HAP-1 (cell line): ENCODE data around the gene KRAS.

Experiments
- DNase-seq, 2 experiments: peaks; one replicate each; pipeline ENCODE4 v3.0.0-alpha.2; 2016 to 2020; ENCODE audit warnings: low spot score in 2 of 2
- H3K27me3 ChIP-seq: fragments of 250-450 bp; sonication (Bioruptor Pico); 2 replicates; pipeline ENCODE4 v1.5.1; 2020; ENCODE audit warnings: low read depth, mild to moderate bottlenecking, moderate library complexity
- H3K36me3 ChIP-seq: fragments of 250-450 bp; sonication (Bioruptor Pico); replicated peaks from 2 replicates; pipeline ENCODE4 v1.5.1; 2020; ENCODE audit warnings: mild to moderate bottlenecking
- H3K4me1 ChIP-seq: fragments of 250-450 bp; sonication (Bioruptor Pico); 2 replicates; pipeline ENCODE4 v1.5.1; 2020; ENCODE audit warnings: mild to moderate bottlenecking
- H3K4me3 ChIP-seq: fragments of 250-450 bp; sonication (Bioruptor Pico); 2 replicates; pipeline ENCODE4 v1.5.1; 2020; ENCODE audit warnings: mild to moderate bottlenecking, moderate library complexity
- H3K9me3 ChIP-seq: fragments of 250-450 bp; sonication (Bioruptor Pico); 2 replicates; pipeline ENCODE4 v1.5.1; 2020; ENCODE audit warnings: mild to moderate bottlenecking, moderate library complexity
- in situ Hi-C: fragments of 300-500 bp; cut with MboI; formaldehyde crosslinking; loops from 3 replicates; pipeline ENCODE4 v1.14.3; 2020; ENCODE audit warnings: low sequenced_read_pairs, inconsistent platforms, mixed read lengths

Gene KRAS

DNA sequence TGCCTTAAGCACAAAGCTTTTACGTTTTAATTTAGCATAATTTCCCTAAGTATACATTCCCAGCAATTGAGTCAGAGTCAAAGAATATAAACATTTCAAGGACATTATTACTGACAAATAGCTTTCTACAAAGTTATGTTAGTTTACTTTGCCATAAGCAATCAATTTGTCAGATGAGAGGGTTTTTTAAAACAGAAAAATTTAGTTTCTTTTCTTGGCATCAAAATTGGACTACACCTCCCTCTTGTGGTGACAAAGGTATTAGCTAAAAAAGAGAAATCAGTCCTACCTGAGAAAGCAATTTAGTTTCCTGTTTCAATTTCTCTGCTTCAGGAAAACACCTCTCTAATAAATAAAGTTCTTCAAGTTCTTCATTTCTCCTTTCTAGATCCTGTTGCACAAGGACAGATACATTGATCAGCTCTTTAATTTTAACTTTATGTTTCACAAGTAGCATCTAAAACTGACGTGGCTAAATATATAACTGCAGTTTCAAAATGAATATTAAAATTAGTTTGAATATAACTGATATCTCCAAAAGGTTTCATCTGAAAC is 95.6 kb downstream of the KRAS start:
- DNase-seq, result peak in 1 of 2 experiments; percentile 65
- Histone ChIP-seq H3K4me3 (no peak overlapping the region), H3K9me3 (no peaks in the 10 kb centered on the region), H3K4me1 (peaks cover 8% of the 10 kb centered on the region), H3K27me3 (no peaks in the 10 kb centered on the region), H3K36me3 (no peaks in the 10 kb centered on the region)
- in situ Hi-C loops, result no loop called here
